Mesenchymal stem cell (in vitro differentiated cells and primary cell): Measurements from ENCODE around the gene PRRX2.

Experiments
- DNase-seq: peaks from one replicate; pipeline ENCODE4 v3.0.0-alpha.2; 2013
- H2AFZ ChIP-seq: one replicate; pipeline ENCODE4 v1.6.1; 2013; ENCODE audit warnings: low read depth, mild to moderate bottlenecking, control low read depth, inconsistent platforms, low read length, moderate library complexity
- H2AK5ac ChIP-seq: 2 replicates; pipeline ENCODE4 v1.6.1; 2013; ENCODE audit warnings: low read length, moderate library complexity, mild to moderate bottlenecking, inconsistent platforms; ENCODE audit not compliant: severe bottlenecking
- H2BK120ac ChIP-seq: one replicate; pipeline ENCODE4 v1.6.1; 2013; ENCODE audit warnings: low read depth, mild to moderate bottlenecking, inconsistent platforms, low read length, moderate library complexity
- H2BK12ac ChIP-seq, 2 experiments: one replicate each; pipeline ENCODE4 v1.6.1; 2013; ENCODE audit warnings: inconsistent platforms in 2 of 2, low read length in 2 of 2, mild to moderate bottlenecking in 2 of 2, moderate library complexity in 2 of 2, control low read depth in 1 of 2
- H2BK15ac ChIP-seq: one replicate; pipeline ENCODE4 v1.6.1; 2013; ENCODE audit warnings: mild to moderate bottlenecking, low read depth, inconsistent platforms; ENCODE audit not compliant: poor library complexity, severe bottlenecking
- H2BK5ac ChIP-seq: 2 replicates; pipeline ENCODE4 v1.6.1; 2013; ENCODE audit warnings: low read depth, mild to moderate bottlenecking, low read length, control low read depth, inconsistent platforms; ENCODE audit not compliant: poor library complexity, severe bottlenecking
- H3K14ac ChIP-seq, 2 experiments: one replicate each; pipeline ENCODE4 v1.6.1; 2013; ENCODE audit warnings: inconsistent platforms in 2 of 2, low read length in 2 of 2, control low read depth in 1 of 2, mild to moderate bottlenecking in 1 of 2, moderate library complexity in 1 of 2
- H3K18ac ChIP-seq, 2 experiments: one replicate each; pipeline ENCODE4 v1.6.1; 2013; ENCODE audit warnings: inconsistent platforms in 2 of 2, low read length in 2 of 2, control low read depth in 1 of 2, low read depth in 1 of 2, mild to moderate bottlenecking in 1 of 2
- H3K23ac ChIP-seq, 2 experiments: one replicate each; pipeline ENCODE4 v1.6.1; 2013; ENCODE audit warnings: inconsistent platforms in 2 of 2, low read length in 2 of 2, mild to moderate bottlenecking in 2 of 2, moderate library complexity in 2 of 2, control low read depth in 1 of 2
- H3K27ac ChIP-seq: 2 replicates; pipeline ENCODE4 v1.5.1; 2013; ENCODE audit warnings: mild to moderate bottlenecking, moderate library complexity, low read length, control low read depth, inconsistent platforms; ENCODE audit not compliant: poor library complexity, severe bottlenecking
- H3K27me3 ChIP-seq, 2 experiments: 2 replicates each; pipeline versions ENCODE4 v1.6.1 to v1.7.0; 2013; ENCODE audit warnings: low read length in 2 of 2, mild to moderate bottlenecking in 2 of 2, moderate library complexity in 2 of 2, control low read depth in 1 of 2, inconsistent platforms in 1 of 2; ENCODE audit not compliant: control insufficient read depth in 1 of 2, insufficient read depth in 1 of 2
- H3K36me3 ChIP-seq, 2 experiments: 2 replicates each; pipeline versions ENCODE4 v1.6.1 to v1.7.0; 2013; ENCODE audit warnings: low read length in 2 of 2, control low read depth in 1 of 2, inconsistent platforms in 1 of 2, low read depth in 1 of 2, mild to moderate bottlenecking in 1 of 2; ENCODE audit not compliant: insufficient read depth in 2 of 2, control insufficient read depth in 1 of 2
- H3K4ac ChIP-seq, 2 experiments: one replicate each; pipeline ENCODE4 v1.6.1; 2013; ENCODE audit warnings: inconsistent platforms in 2 of 2, low read length in 2 of 2, mild to moderate bottlenecking in 2 of 2, moderate library complexity in 2 of 2, control low read depth in 1 of 2, low read depth in 1 of 2
- H3K4me1 ChIP-seq: 2 replicates; pipeline ENCODE4 v1.6.1; 2013; ENCODE audit warnings: low read depth, low read length, control low read depth; ENCODE audit not compliant: control insufficient read depth, insufficient read depth
- H3K4me2 ChIP-seq: 2 replicates; pipeline ENCODE4 v1.6.1; 2013; ENCODE audit warnings: low read length, mild to moderate bottlenecking, inconsistent platforms; ENCODE audit not compliant: poor library complexity, severe bottlenecking
- H3K4me3 ChIP-seq, 2 experiments: 2 replicates each; pipeline versions ENCODE4 v1.5.1 to v1.7.0; 2013; ENCODE audit warnings: low read length in 2 of 2, mild to moderate bottlenecking in 2 of 2, control low read depth in 1 of 2, low read depth in 1 of 2; ENCODE audit not compliant: insufficient read depth in 1 of 2
- H3K79me1 ChIP-seq: replicated peaks from 2 replicates; pipeline ENCODE4 v1.6.1; 2013; ENCODE audit warnings: mild to moderate bottlenecking, control low read depth, low read length, inconsistent platforms; ENCODE audit not compliant: poor library complexity, severe bottlenecking
- H3K9ac ChIP-seq: 2 replicates; pipeline ENCODE4 v1.7.0; 2013; ENCODE audit warnings: mild to moderate bottlenecking, low read length, moderate library complexity
- H3K9me3 ChIP-seq: 2 replicates; pipeline ENCODE4 v1.7.0; 2013; ENCODE audit warnings: mild to moderate bottlenecking, low read length; ENCODE audit not compliant: control insufficient read depth
- H4K8ac ChIP-seq: one replicate; pipeline ENCODE4 v1.6.1; 2013; ENCODE audit warnings: inconsistent platforms, mild to moderate bottlenecking, low read length, moderate library complexity
- H4K91ac ChIP-seq: one replicate; pipeline ENCODE4 v1.6.1; 2013; ENCODE audit warnings: mild to moderate bottlenecking, low read length, inconsistent platforms
- WGBS: methylation state at CpG from one replicate; pipeline ENCODE4 v1.1.7; 2013; ENCODE audit warnings: mixed read lengths; 5-methylcytosine and 5-hydroxymethylcytosine counted together

The PRRX2 gene

GRCh38 chr9:129749575-129749974 lies 84.1 kb downstream of the PRRX2 start:
- no peaks in the 10 kb centered on the region for H3K79me1 ChIP-seq
- H3K27me3 ChIP-seq, result peaks cover 0 to 20% of the 10 kb centered on the region in 2 experiments
- H2AK5ac ChIP-seq, result no peak overlapping the region
- DNase-seq, result no peak
- H2BK15ac ChIP-seq, result no peak overlapping the region
- no peak overlapping the region for H3K14ac ChIP-seq
- no peak overlapping the region for H3K4me2 ChIP-seq
- peak overlapping the region in 1 of 2 experiments; percentile 91 for H3K4me3 ChIP-seq
- no peaks in the 10 kb centered on the region for H3K9me3 ChIP-seq
- no peak overlapping the region for H4K91ac ChIP-seq
- no peak overlapping the region for H2BK12ac ChIP-seq
- peaks cover 0 to 46% of the 10 kb centered on the region in 2 experiments for H3K36me3 ChIP-seq
- no peak overlapping the region for H2BK120ac ChIP-seq
- no peak overlapping the region for H3K18ac ChIP-seq
- peaks cover 25% of the 10 kb centered on the region for H3K4me1 ChIP-seq
- no peak overlapping the region for H4K8ac ChIP-seq
- H3K27ac ChIP-seq, result no peak overlapping the region
- H3K9ac ChIP-seq, result peak overlapping the region; percentile 92
- WGBS, result 97% methylated on average over 6 of the region's 6 CpGs
- no peak overlapping the region for H2BK5ac ChIP-seq
- H3K23ac ChIP-seq, result no peak overlapping the region
- H2AFZ ChIP-seq, result no peak overlapping the region
- H3K4ac ChIP-seq, result no peak overlapping the region

- Histone ChIP-seq H2AK5ac (no peak overlapping the region), H3K23ac (peak overlapping the region; percentile 14 to 20), H3K4ac (peak overlapping the region in 1 of 2 experiments; percentile 39), H3K36me3 (peaks cover 0 to 42% of the 10 kb centered on the region in 2 experiments), H3K27ac (no peak overlapping the region), H4K91ac (peak overlapping the region; percentile 59), H4K8ac (peak overlapping the region; percentile 52), H3K4me2 (no peak overlapping the region), H3K4me1 (peaks cover 23% of the 10 kb centered on the region), H3K27me3 (peaks cover 0 to 22% of the 10 kb centered on the region in 2 experiments), H2BK12ac (no peak overlapping the region), H3K79me1 (no peaks in the 10 kb centered on the region), H3K4me3 (peak overlapping the region in 1 of 2 experiments; percentile 91), H3K9ac (peak overlapping the region; percentile 92), H2BK5ac (no peak overlapping the region), H3K18ac (no peak overlapping the region), H3K14ac (no peak overlapping the region), H3K9me3 (no peaks in the 10 kb centered on the region), H2AFZ (no peak overlapping the region), H2BK120ac (no peak overlapping the region), H2BK15ac (no peak overlapping the region)
- DNase-seq, result peak; percentile 54
- 76% methylated on average over 9 of the region's 9 CpGs for WGBS
These were observed 84.7 kb downstream of the PRRX2 start for GRCh38 chr9:129750013-129750638.

- H3K27me3 ChIP-seq, result peaks cover 0 to 28% of the 10 kb centered on the region in 2 experiments
- H3K4ac ChIP-seq, result peak overlapping the region; percentile 4 to 81
- H3K23ac ChIP-seq, result peak overlapping the region; percentile 2 to 41
- H3K4me1 ChIP-seq, result peaks cover 19% of the 10 kb centered on the region
- H2BK15ac ChIP-seq, result peak overlapping the region; percentile 84
- H2AK5ac ChIP-seq, result no peak overlapping the region
- H3K36me3 ChIP-seq, result peaks cover 0 to 24% of the 10 kb centered on the region in 2 experiments
- peak overlapping the region in 1 of 2 experiments; percentile 91 for H3K4me3 ChIP-seq
- H3K4me2 ChIP-seq, result no peak overlapping the region
- H4K8ac ChIP-seq, result peak overlapping the region; percentile 89
- no peaks in the 10 kb centered on the region for H3K79me1 ChIP-seq
- H2BK5ac ChIP-seq, result no peak overlapping the region
- peak overlapping the region; percentile 78 for H4K91ac ChIP-seq
- no peaks in the 10 kb centered on the region for H3K9me3 ChIP-seq
- DNase-seq, result peak; percentile 29
- peak overlapping the region; percentile 92 for H3K9ac ChIP-seq
- H3K14ac ChIP-seq, result peak overlapping the region in 1 of 2 experiments; percentile 13
- H2BK120ac ChIP-seq, result peak overlapping the region; percentile 78
- no peak overlapping the region for H3K27ac ChIP-seq
- no peak overlapping the region for H2AFZ ChIP-seq
- H3K18ac ChIP-seq, result peak overlapping the region; percentile 53 to 83
- peak overlapping the region; percentile 83 to 85 for H2BK12ac ChIP-seq
- 79% methylated on average over 31 of the region's 31 CpGs for whole genome bisulfite sequencing
These were observed 86.7 kb downstream of the PRRX2 start for GRCh38 chr9:129751841-129752801.
